Prostate gland (tissue), 2 donors: ENCODE data around the gene RUNX2. TPM values are rescaled to one million over a fixed set of nuclear protein-coding genes. Genes with fewer than 3 reads are reported as not detected.

Experiments used
- DNase-seq: peaks from one replicate; pipeline ENCODE4 v3.0.0-alpha.2; 2019; ENCODE audit warnings: low spot score
- H3K27ac ChIP-seq, 2 donors: fragments of 200-600 bp; sonication (generic); 2 replicates each; pipeline ENCODE4 v1.5.1; 2017 to 2019
- H3K27me3 ChIP-seq: fragments of 200-600 bp; sonication (generic); replicated peaks from 2 replicates; pipeline ENCODE4 v1.5.1; 2019; ENCODE audit not compliant: insufficient read depth
- H3K36me3 ChIP-seq, 2 donors: fragments of 200-600 bp; sonication (generic); 1 replicate in 1 of 2; 2 replicates in 1 of 2; pipeline versions ENCODE4 v1.5.1 to v1.8.1; 2017 to 2019
- H3K4me1 ChIP-seq: fragments of 200-600 bp; sonication (generic); replicated peaks from 2 replicates; pipeline ENCODE4 v1.5.1; 2019
- H3K4me3 ChIP-seq, 2 donors: fragments of 200-600 bp; sonication (generic); 2 replicates each; pipeline ENCODE4 v1.5.1; 2017 to 2019
- H3K9me3 ChIP-seq: fragments of 200-600 bp; sonication (generic); 2 replicates; pipeline ENCODE4 v1.5.1; 2017
- POLR2A ChIP-seq: fragments of 450-650 bp; IDR thresholded peaks from one replicate; pipeline ENCODE4 v1.6.1; 2016; ENCODE audit warnings: antibody characterized with exemption, mild to moderate bottlenecking
- POLR2AphosphoS5 ChIP-seq: sonication (generic); formaldehyde crosslinking; IDR thresholded peaks from one replicate; pipeline ENCODE4 v1.6.1; 2017; ENCODE audit warnings: antibody characterized with exemption
- WGBS: methylation state at CpG from one replicate; pipeline ENCODE4 v1.1.5; 2018; 5-methylcytosine and 5-hydroxymethylcytosine counted together
- intact Hi-C: fragments of 100-400 bp; cut with DNase I; formaldehyde crosslinking; loops from one replicate; pipeline ENCODE4 v1.14.2; 2022
- total RNA-seq, 2 donors: library from RNA; depleted of rRNA; stranded (reverse); fragments of >200 nt; gene quantifications; one replicate each; pipeline ENCODE4 v1.1.0, GENCODE V29; 2016
- TF ChIP-seq, protein P1 (sequence below), 4 experiments: fragments of 200-600 bp in 2 of 4; fragments of 450-650 bp in 2 of 4; sonication (generic) in 2 of 4; IDR thresholded peaks; 1 replicate in 3 of 4; 2 replicates in 1 of 4; pipeline ENCODE4 v1.5.1; 2016 to 2019; ENCODE audit warnings: antibody characterized with exemption in 4 of 4, mild to moderate bottlenecking in 2 of 4, moderate library complexity in 2 of 4

The RUNX2 gene
- total RNA-seq, 2 donors from 2014 or later, result 9.2 to 10.7 TPM

DNA sequence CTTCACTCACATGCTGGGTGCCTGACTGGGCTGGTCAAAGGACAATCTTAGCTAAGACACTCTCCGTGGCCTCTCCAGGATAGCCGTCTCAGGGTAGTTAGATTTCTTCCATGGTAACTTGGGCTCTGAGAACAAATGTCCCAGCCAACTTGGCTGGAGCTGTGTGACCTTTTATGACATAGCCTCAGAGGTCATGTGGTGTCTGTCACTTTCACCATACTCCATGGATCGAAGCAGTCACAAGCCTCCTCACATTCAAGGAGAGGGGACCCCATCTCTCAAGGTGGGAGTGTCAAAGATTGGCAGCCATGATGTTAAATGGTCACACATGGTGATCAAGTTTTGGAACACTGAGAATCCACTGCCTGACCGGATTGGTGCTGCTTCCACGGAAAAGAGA is 240.5 kb downstream of the RUNX2 start:
- no peaks in the 10 kb centered on the region for H3K9me3 ChIP-seq
- TF ChIP-seq POLR2AphosphoS5, result no peak
- TF ChIP-seq, protein P1, sequence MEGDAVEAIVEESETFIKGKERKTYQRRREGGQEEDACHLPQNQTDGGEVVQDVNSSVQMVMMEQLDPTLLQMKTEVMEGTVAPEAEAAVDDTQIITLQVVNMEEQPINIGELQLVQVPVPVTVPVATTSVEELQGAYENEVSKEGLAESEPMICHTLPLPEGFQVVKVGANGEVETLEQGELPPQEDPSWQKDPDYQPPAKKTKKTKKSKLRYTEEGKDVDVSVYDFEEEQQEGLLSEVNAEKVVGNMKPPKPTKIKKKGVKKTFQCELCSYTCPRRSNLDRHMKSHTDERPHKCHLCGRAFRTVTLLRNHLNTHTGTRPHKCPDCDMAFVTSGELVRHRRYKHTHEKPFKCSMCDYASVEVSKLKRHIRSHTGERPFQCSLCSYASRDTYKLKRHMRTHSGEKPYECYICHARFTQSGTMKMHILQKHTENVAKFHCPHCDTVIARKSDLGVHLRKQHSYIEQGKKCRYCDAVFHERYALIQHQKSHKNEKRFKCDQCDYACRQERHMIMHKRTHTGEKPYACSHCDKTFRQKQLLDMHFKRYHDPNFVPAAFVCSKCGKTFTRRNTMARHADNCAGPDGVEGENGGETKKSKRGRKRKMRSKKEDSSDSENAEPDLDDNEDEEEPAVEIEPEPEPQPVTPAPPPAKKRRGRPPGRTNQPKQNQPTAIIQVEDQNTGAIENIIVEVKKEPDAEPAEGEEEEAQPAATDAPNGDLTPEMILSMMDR (IDR thresholded peaks at IDR 0.05), result no peak
- no peak for TF ChIP-seq POLR2A
- DNase-seq, result no peak
- intact Hi-C loops, result no loop called here
- 89% methylated on average over 5 of the region's 5 CpGs for WGBS
- no peaks in the 10 kb centered on the region for H3K36me3 ChIP-seq
- H3K27me3 ChIP-seq, result no peaks in the 10 kb centered on the region
- no peak overlapping the region for H3K27ac ChIP-seq
- H3K4me1 ChIP-seq, result no peaks in the 10 kb centered on the region
- H3K4me3 ChIP-seq, result no peak overlapping the region

GRCh38 chr6:45569210-45569945 is 241.2 kb downstream of the RUNX2 start:
- no peak for DNase-seq
- Histone ChIP-seq H3K27ac (no peak overlapping the region), H3K4me3 (no peak overlapping the region), H3K4me1 (no peaks in the 10 kb centered on the region), H3K36me3 (no peaks in the 10 kb centered on the region), H3K27me3 (no peaks in the 10 kb centered on the region), H3K9me3 (no peaks in the 10 kb centered on the region)
- no peak for TF ChIP-seq POLR2A
- TF ChIP-seq POLR2AphosphoS5, result no peak
- TF ChIP-seq, protein P1 (IDR thresholded peaks at IDR 0.05), result no peak
- WGBS, result 61% methylated on average over 6 of the region's 6 CpGs
- intact Hi-C loops, result no loop called here

- intact Hi-C loops, result no loop called here
- H3K36me3 ChIP-seq, result no peaks in the 10 kb centered on the region
- H3K27me3 ChIP-seq, result no peaks in the 10 kb centered on the region
- no peaks in the 10 kb centered on the region for H3K9me3 ChIP-seq
- H3K4me3 ChIP-seq, result no peak overlapping the region
- TF ChIP-seq POLR2A, result no peak
- DNase-seq, result no peak
- H3K27ac ChIP-seq, result no peak overlapping the region
- 72% methylated on average over 3 of the region's 3 CpGs for WGBS
- no peaks in the 10 kb centered on the region for H3K4me1 ChIP-seq
These were observed 243.0 kb downstream of the RUNX2 start for GRCh38 chr6:45571159-45571558.

DNA sequence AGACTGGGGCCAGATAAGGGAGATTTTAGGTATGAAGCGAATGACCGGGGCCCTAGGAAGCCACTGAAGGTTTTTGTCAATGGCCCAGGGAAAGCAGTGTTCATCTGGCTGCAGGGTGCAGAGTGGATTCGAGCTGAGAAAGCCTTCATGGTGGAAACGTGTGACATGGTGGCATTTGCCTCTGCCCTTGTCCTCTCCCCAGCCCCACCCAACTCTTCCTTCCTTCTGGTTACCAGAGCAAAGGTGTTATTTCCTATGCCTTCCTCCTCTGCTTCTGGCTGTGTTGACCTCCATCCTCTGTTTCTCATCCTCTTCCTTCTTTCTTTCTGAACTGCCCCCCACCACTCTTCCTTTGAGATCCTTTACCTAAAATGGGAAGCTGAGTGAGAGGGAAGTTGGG is 244.7 kb downstream of the RUNX2 start:
- H3K27ac ChIP-seq, result no peak overlapping the region
- no peaks in the 10 kb centered on the region for H3K36me3 ChIP-seq
- 94% methylated on average over 4 of the region's 4 CpGs for WGBS
- no peaks in the 10 kb centered on the region for H3K9me3 ChIP-seq
- DNase-seq, result no peak
- no peaks in the 10 kb centered on the region for H3K27me3 ChIP-seq
- no peak overlapping the region for H3K4me3 ChIP-seq
- no peaks in the 10 kb centered on the region for H3K4me1 ChIP-seq
- no peak for TF ChIP-seq POLR2A
- TF ChIP-seq POLR2AphosphoS5, result no peak
- TF ChIP-seq, protein P1 (IDR thresholded peaks at IDR 0.05), result no peak
- intact Hi-C loops, result no loop called here

DNA sequence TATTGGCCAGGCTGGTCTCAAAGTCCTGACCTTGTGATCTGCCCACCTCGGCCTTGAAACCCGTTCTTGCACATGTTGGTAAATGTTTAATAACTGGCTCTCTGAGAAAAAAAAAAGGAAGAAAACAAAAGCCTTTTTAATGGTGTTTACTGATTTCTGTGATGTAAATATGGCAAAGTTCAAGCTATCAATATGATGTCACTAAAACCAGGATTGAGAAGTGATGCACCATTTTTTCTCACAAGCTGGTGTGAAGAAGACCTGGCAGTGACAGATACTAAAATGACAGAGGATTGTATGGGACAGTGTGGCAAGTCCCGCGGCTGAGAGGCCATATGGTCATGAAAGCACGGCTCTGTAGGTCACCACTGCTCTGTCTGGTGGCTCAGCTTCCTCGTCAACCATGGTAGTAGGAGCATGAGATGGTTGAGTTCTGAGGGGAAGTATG is 245.9 kb downstream of the RUNX2 start:
- no peaks in the 10 kb centered on the region for H3K36me3 ChIP-seq
- H3K27ac ChIP-seq, result no peak overlapping the region
- TF ChIP-seq POLR2A (no peak), POLR2AphosphoS5 (no peak)
- TF ChIP-seq, protein P1 (IDR thresholded peaks at IDR 0.05), result no peak
- intact Hi-C loops, result no loop called here
- 98% methylated on average over 6 of the region's 6 CpGs for WGBS
- no peak for DNase-seq
- H3K4me1 ChIP-seq, result no peaks in the 10 kb centered on the region
- H3K4me3 ChIP-seq, result no peak overlapping the region
- no peaks in the 10 kb centered on the region for H3K27me3 ChIP-seq
- H3K9me3 ChIP-seq, result no peaks in the 10 kb centered on the region
